G401 (cell line): Measurements from ENCODE around the gene ANGPTL7. TPM values are rescaled to one million over a fixed set of nuclear protein-coding genes. Genes with fewer than 3 reads are reported as not detected.
"Not testable (repeated sequence)": the region's sequence is repeated elsewhere in the genome, so short reads cannot be mapped to it uniquely, and the experiment has no call there.

ENCODE experiments used
- DNase-seq: peaks from one replicate; pipeline ENCODE4 v3.0.0-alpha.2; 2015; ENCODE audit warnings: low spot score
- in situ Hi-C: cut with HindIII; loops from 2 replicates; pipeline ENCODE4 v1.10.0; 2016; ENCODE audit warnings: low sequenced_read_pairs, mixed read lengths
- total RNA-seq: library from RNA; depleted of rRNA; stranded (reverse); fragments of >200 nt; shearing (Covaris generic); gene quantifications from 2 replicates; pipeline ENCODE4 v1.2.3, GENCODE V29; 2014

ANGPTL7 gene
- total RNA-seq, 1 experiment from 2014 or later: not detected

DNA sequence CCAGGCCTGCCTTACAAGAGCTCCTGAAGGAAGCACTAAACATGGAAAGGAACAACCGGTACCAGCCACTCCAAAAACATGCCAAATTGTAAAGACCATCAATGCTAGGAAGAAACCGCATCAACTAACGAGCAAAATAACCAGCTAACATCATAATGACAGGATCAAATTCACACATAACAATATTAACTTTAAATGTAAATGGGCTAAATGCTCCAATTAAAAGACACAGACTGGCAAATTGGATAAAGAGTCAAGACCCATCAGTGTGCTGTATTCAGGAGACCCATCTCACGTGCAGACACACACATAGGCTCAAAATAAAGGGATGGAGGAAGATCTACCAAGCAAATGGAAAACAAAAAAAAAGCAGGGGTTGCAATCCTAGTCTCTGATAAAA is 26.4 kb upstream of the ANGPTL7 start:
- DNase-seq: not testable (repeated sequence)

DNA sequence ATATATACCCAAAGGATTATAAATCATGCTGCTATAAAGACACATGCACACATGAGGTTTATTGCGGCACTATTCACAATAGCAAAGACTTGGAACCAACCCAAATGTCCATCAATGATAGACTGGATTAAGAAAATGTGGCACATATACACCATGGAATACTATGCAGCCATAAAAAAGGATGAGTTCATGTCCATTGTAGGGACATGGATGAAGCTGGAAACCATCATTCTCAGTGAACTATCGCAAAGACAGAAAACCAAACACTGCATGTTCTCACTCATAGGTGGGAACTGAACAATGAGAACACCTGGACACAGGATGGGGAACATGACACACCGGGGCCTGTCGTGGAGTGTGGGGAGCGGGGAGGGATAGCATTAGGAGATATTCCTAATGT is 22.4 kb upstream of the ANGPTL7 start:
- in situ Hi-C loops, DNase-seq: not testable (repeated sequence)

More for the DNA sequence above, 26.4 kb upstream of the ANGPTL7 start:
- in situ Hi-C loops: not testable (repeated sequence)

DNA sequence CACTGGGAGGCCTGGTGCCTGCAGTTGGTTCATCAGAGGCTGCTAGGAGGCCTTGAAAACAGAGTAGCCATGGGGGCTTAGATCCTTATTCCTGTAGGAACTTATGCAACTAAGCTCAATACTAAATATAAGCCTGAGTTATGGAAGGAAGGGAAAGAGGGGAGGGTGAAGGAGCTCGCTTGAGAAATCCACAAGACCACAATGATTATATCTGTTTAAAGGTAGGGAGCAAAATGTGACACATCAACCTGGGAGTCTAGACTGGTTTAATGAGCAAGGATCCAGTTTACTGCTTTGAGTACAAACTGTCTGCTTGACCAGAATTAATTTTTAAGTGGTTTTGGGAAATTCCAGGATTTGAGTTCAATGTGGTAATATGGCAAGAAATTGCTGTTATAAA is 20.4 kb upstream of the ANGPTL7 start:
- in situ Hi-C loops: no loop called here

GRCh38 chr1:11169202-11169601 is 20.0 kb upstream of the ANGPTL7 start:
- no peak for DNase-seq
- in situ Hi-C loops: no loop called here

More for the DNA sequence above, 20.4 kb upstream of the ANGPTL7 start:
- no peak for DNase-seq

DNA sequence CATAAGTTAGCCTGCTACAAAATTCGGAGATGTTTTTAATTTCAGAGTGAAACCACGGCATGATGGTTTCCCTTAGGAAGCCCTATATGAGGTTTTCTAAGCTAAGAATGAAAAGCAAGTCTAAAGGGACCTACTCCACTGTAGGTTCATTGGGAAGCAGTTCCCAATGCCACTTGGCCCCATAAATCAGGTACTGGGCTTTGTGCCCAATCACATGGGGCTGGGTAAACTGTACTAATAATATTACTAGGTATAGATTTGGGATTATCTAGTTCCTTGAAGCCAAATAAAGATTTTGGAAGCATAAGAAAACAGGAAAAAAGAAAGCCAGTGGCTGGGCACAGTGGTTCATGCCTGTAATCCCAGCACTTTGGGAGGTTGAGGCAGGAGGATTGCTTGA is 19.1 kb upstream of the ANGPTL7 start:
- in situ Hi-C loops: no loop called here
- DNase-seq: no peak

GRCh38 chr1:11174261-11174942 is 14.8 kb upstream of the ANGPTL7 start:
- peak; percentile 84 for DNase-seq
- in situ Hi-C loops: no loop called here

GRCh38 chr1:11175461-11175860 is 13.7 kb upstream of the ANGPTL7 start:
- DNase-seq: no peak
- in situ Hi-C loops: no loop called here

GRCh38 chr1:11176081-11176706 is 13.0 kb upstream of the ANGPTL7 start:
- DNase-seq: no peak
- in situ Hi-C loops: no loop called here

DNA sequence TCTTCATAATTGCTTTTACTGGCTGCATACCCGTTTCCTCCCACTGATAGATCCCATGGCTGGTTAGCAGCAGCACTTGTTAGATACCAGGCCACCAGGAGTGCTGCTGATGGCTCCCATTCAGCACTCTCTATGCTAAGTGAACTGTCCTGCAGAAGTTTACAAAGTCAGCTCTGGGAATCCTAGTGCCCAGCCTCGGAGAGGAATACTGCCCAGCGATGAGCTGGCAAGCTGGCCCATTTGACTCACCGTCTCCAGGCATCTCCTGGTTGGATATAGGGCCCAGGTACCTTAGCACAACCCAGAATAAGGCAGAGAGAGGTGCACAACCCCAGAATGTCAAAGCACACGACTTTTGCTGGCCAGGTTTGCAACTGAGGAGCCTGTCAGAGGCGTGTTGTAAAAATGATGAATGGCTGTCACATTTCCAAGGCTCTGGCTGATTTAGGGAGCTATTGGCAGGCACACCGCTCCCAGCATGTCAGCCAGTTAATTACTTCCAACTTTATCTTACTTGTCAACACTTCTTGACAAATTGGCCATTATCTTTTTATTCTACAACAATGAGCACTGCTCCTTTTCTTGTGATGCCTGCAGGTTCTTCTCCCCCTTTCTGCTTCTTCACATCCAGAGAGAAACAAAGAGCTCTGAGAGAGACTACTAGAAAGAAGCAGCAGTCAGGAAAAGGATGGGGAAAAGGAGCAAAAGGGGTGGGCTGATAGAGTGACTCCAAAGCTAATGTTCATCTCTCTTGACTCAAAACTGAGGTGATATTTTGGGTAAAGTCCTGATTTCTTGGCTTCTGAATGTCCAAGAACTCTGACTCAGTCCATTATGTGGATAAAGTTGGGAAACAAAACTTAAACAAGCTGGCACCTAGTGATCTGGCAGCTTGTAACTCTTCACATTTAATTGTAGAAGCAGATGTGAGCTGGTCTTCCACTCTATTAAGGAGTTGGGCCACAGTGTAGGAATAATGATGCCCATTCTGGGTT is 10.8 kb upstream of the ANGPTL7 start:
- DNase-seq: peak; percentile 52
- in situ Hi-C loops: no loop called here

GRCh38 chr1:11179125-11179524 is 10.0 kb upstream of the ANGPTL7 start:
- in situ Hi-C loops: no loop called here
- no peak for DNase-seq

DNA sequence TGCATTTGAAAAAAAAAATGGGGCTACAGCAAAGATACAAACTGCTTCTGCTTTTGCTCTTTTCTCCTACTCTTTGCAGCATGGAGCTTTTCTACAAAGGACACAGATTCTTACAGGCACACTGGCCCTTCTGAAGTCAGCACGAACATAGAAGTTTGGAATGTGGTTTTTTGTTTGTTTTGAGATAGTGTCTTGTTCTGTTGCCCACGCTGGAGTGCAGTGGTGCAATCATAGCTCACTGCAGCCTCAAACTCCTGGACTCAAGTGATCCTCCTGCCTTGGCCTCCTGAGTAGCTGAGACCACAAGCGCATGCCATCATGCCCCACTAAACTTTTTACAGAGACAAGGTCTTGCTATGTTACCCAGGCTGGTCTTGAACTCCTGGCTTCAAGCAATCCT is 9.4 kb upstream of the ANGPTL7 start:
- DNase-seq, in situ Hi-C loops: not testable (repeated sequence)

DNA sequence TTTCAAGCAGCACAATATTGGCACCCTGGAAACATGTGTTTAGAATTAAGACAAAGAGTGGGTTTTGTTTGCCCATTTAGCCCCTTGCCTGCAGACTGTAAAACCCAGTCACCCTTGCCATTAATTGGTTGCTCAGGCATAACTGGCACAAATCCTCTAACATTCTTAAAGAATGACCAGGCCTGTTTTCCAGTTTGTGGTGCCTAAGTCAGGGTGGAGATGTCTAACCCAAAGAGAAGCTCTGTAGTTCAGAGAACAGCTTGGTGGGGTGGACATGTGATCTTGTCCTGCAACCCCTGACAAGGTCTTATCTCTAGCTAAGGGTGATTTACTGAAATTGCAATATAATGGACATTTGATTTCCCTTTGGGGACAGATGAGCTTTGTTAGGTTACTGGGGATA is 8.8 kb upstream of the ANGPTL7 start:
- DNase-seq: no peak
- in situ Hi-C loops: no loop called here

DNA sequence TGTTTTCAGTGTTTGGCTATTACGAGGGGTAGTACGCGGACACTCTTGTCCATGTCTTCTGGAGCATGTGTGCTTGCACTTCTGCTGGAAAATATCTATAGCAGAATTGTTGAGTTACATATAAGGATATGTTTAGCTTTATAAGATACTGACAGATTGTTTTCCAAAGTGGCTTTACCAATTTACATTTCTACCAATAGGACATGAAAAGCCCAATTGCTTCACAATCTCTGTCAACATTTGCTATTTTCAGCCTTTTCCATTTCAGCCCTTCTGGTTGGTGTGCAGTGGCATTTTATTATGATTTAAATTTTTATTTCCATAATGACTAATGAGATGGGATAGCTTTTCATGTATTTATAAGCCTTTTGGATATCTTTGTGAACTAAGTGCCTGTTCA is 6.3 kb upstream of the ANGPTL7 start:
- in situ Hi-C loops: no loop called here
- DNase-seq: no peak

DNA sequence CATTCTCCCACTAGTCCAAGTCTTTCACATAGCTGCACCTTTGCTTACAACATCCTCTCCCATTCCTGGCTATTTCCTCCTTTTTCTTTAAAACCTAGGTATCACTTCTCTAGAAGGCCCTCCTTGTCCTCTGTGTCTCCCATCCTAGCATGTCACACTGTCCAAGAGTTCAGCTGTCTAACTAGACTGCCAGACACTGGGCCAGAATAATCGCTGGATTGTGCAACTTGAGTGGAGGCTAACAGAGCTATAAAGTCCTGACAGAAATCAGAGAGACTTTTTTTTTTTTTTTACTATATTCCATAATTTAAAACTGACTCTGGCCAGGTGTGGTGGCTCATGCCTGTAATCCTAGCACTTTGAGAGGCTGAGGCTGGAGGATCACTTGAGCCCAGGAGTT is 4.2 kb upstream of the ANGPTL7 start:
- in situ Hi-C loops: no loop called here
- no peak for DNase-seq

- no peak for DNase-seq
- in situ Hi-C loops: no loop called here
Observed at GRCh38 chr1:11187000-11187399, 2.2 kb upstream of the ANGPTL7 start.

DNA sequence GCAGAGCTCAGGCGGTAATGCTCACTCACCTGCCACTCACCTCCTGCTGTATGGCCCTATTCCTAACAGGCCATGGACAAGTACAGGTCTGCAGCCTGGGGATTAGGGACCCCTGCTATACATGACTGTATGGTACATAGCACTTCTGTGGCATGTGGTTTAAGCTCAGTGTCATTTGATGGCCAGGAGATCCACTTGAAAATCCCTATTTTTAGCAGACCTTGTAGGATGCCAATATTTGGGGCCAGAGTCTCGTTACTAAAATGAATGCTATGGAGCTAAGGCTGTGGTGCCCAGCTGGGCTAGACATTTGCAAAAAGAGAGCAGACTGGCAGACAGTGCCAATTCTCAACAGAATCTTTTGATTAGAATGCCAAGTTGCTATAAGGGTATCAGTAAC is 1.7 kb upstream of the ANGPTL7 start:
- peak; percentile 71 for DNase-seq
- in situ Hi-C loops: no loop called here

GRCh38 chr1:11187931-11188330 is 1.2 kb upstream of the ANGPTL7 start:
- in situ Hi-C loops: no loop called here
- DNase-seq: peak; percentile 46

DNA sequence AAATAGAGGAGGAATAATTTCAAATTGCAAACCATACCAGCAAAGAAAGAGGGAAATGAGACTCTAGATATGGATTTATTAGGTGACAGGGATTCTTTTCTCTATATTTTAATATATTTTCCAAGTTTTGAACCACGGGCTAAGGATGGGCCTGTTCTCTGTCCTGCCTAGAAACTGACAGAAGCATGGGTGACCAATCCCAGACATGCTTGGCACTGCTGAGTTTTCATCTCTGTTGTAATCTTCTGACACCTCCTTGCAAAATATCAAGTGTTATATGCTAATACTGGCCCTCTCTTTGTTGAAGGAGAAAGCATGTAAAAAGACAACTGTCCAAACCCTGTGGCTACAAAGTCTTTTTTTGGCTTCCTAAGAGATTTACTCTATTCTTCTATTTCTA is 774 bp upstream of the ANGPTL7 start:
- in situ Hi-C loops: no loop called here
- DNase-seq: no peak

GRCh38 chr1:11193376-11193775 is 4.2 kb downstream of the ANGPTL7 start:
- in situ Hi-C loops: no loop called here
- peak; percentile 79 for DNase-seq
